NOMO-1 (cell line): ENCODE results near the gene ALDH1A2.
"Not testable (repeated sequence)": the region's sequence is repeated elsewhere in the genome, so short reads cannot be mapped to it uniquely, and the experiment has no call there.

Experiments used
- DNase-seq, 2 experiments: peaks; one replicate each; lab custom pipeline; 2025; ENCODE audit not compliant: unreplicated experiment in 2 of 2; lab: John Stamatoyannopoulos, UW

ALDH1A2 gene

DNA sequence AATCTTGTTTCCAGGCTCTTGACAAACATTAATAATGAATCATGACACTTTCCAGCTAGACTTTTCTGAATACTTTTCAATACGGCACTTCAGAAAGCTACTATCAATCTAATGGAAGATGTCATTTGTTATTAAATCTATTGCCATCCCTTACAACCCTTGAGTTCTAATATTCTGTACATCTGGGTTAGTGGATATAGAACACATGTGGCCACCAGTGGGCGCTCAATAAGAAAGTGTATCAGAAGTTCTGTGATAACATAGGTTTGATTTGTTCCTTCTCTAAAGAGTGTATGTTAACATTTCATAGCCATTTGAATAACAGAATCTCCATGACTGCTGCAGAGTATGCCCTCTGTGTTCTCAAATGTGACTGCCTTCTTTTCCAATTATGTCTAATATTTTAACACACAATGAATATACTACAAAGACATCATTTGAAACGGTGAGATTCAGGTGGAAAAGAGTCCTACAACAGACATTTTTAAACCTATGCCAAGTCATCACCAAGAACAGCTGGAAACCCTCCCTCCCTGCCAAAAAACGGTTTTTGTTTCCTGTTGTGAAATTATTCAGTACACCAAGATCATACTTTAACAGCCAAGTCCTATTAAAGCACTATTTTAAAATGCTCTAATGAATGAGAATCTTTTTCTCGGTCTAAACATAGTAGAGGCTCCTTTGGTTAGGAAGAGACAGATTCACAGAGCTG is 22.2 kb downstream of the ALDH1A2 start:
- peak in 1 of 2 experiments; percentile 17 for DNase-seq

DNA sequence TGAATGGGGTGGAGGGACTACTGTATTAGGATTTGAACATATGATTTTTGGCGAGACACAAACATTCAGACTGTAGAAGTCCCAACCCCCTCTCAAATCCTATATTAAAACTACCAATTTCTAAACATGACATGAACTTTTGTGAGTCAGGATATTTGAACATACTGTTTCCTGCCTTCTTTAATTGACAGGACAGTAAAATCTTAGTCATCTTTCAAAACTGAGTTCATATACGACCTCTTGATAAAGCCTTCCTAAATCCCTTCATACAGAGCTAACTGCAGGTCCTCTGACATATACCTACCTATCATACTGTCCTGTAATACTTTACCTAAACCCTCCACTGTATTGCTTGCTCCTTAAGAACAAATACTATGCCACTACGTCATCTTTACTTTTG is 23.5 kb downstream of the ALDH1A2 start:
- DNase-seq = no peak

DNA sequence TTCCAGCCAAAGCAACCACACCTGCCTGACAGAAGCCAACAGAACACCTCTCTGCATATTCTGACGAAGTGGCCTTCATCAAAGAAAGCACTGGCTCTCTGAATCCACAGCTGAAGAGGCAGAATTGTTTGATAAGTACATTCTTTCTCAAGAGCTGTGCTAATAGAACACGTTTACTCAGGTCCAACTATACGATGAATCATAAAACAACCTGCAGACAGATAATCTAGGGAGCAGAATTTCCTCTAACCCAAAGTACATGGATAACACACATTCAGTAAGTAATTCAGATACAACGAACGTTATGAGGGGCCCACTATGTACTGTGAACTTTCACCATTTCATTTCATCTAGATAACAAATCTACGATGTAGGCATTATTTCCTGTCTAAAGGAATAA is 25.4 kb downstream of the ALDH1A2 start:
- DNase-seq = no peak

DNA sequence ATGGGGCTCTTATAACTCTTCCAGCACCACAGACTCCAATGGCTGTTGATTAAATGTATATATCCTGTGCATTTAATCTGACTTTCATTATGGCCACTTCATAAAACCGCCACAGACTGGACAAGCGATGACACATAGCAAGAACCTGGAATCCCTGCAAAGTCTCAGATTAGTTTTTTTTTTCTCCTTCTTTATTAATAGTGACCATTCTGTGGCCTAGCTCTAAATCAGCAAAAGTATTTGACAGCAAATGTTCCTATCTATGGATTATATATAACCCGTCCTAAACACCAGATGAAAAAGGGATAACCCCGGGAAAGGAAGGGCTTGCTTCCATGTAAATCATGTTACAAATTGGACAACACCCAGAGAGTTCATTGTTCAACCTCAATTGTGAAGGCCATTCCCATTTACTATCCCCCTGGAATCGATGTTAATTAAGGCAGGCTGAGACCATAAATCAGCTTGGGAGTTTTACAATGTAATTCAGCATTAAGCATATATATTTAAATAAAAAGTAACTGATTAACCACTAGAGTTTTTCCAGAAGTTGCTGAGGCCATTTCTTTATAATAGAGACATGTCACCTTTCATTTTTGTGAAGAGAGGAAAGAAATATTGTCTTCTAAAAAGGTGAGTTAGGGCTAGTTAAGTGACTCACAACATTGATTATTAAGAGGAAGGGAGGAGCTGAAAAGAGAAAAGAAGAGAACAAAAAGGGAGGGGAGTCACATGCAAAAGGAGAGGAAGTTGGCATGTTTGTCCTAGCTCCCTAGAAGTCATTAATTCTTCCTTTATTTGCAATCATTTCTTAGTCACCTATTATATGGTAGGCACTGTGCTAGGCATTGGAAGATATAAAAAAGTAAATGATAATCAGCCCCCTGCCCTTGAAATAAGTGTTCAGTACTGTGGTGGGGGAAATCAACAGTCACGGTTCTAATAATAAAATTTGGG is 26.2 kb downstream of the ALDH1A2 start:
- no peak for DNase-seq

DNA sequence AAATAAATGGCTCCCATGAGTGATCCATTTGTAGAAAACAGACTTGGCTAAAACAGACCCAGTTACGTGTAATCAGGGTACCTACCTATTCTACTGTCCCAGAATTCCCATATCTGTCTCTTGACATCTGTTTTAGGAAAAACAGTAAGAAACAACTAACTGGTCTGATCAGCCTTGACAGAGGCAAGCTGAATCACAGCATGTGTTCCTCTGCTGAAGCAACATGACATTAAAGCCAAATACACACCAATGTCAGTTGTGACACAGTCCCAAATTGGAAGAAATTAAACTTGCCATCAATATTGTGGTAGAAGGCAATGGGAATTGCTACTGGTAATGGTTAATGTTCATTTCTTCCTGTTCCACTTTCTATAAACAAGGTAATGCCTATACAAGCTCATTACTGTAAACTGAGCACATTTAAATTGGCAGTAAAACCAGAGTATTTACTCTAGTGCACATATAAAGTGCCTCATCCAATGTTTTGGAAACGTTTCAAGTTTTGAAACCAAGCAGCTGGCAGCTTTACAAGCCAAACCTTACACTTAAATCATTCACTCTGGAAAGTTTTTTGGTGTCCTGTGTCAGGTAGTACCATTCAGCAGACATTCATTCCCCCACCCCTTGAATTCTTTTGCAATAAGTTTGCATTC is 27.0 kb downstream of the ALDH1A2 start:
- DNase-seq = no peak

DNA sequence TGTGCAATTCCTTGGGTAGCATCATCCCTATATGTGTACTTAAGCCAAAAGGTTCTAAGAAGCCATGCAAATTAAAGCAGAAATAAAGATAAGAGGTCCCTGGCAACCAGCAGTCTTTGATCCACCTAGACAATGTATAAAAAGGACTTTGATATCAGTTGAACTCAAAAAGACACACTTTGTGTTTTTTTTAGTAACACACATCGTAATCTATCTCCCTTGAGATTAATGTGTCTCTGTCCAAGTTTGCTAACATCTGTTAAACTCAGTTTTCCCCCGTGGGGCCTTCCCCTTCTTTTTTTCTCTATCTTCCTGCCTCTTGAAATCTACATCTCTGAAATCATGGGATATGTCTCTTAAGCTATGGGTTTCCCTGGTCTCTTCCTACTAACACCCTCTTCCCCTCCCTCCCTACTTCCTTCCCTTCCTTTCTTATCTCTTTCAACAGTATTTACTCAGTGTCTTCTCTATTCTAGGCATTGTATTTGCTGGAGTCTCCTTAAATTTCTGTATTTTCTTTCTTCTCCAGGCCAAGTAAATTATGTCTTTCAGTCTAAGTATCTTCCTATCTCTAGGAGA is 27.7 kb downstream of the ALDH1A2 start:
- DNase-seq = no peak

DNA sequence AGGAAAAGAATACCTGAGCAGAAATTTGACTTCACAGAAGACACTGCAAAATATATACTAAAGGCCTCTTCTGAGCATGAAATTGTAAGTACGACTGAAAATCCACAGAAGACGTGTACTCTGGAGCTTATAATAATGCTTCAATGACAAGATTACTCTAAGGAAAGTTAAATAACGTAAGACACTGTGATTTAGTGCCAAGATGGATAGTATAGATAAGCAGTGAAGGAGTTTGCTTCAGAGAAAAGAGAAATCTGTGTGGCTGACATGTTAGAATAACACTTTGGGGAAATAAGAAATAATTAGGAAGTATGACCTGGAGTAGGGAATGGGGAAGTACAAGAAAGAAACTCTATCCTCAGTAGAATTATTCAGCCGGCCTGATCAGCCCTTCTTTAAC is 28.9 kb downstream of the ALDH1A2 start:
- DNase-seq = no peak

DNA sequence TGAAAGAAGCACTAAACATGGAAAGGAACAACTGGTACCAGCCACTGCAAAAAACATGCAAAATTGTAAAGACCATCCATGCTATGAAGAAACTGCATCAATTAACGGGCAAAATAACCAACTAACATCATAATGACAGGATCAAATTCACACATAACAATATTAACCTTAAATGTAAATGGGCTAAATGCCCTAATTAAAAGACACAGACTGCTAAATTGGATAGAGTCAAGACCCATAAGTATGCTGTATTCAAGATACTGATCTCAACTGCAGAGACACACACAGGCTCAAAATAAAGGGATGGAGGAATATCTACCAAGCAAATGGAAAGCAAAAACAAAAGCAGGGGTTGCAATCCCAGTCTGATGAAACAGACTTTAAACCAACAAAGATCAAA is 37.1 kb downstream of the ALDH1A2 start:
- not testable (repeated sequence) for DNase-seq

DNA sequence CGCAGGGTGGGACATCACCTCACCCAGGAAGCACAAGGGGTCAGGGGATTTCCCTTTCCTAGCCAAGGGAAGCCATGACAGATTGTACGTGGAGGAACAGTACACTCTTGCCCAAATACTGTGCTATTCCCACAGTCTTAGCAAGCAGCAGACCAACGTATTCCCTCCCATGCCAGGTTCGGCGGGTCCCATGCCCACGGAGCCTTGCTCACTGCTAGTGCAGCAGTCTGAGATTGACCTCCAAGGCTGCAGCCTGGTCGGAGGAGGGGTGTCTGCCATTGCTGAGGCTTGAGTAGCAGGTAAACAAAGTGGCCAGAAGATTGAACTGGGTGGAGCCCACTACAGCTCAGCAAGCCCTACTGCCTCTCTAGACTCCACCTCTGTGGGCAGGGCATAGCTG is 39.0 kb downstream of the ALDH1A2 start:
- no peak for DNase-seq

DNA sequence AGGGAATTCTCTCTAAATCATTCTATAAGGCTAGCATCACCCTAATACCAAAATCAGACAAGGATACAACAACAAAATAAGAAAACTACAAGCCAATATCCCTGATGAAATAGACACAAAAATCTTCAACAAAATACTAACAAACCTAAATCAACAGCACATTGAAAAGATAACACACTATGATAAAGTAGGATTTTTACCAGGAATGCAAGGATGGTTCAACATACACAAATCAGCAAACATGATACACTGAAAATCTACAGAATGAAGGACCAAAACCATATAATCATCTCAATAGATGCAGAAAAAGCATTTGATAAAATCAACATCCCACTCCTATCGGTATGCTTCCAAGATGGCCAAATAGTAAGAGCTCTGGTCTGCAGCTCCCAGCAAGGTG is 39.5 kb downstream of the ALDH1A2 start:
- no peak for DNase-seq

DNA sequence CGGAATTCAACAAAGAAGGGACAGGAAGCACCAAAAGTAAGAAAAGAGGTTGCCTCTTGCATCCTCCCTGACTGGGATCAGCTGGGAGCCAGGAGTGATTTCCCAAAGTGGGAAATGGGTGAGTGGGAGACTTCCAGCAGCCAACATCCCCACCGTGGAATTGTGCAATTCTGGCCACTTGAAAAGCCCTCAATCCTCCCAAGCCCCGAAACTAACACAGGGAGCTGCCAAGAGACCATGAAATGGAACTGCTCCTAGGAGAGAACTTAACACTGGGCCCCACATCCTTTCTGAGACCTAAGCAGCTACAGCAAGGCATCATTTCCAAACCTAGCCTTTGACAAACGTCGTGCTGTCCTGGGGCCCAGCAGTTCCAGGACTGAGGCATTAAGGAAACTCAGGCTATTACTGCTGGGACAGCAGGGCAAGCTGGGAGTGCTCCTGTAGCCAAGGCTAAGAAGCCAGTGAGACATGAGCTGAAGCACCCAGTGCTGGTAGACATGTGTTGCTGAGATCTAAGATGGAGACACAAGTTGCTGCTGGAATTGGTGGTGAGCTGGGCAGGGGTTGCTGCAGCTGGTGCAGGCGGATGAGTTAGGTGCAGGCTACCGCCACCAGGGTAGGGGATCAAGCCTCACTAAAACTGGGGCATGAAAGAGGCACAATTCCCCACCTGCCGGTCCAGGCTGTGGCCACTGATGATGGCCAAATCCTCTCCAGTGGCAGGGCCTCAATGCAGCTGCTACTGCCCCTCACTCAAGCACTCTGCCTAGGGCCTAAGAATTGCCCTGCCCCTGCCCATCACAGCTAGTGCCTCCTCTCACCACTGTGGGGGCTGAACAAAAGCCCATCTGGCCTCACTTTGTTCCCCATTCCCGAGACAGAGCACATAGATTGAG is 43.9 kb downstream of the ALDH1A2 start:
- no peak for DNase-seq

DNA sequence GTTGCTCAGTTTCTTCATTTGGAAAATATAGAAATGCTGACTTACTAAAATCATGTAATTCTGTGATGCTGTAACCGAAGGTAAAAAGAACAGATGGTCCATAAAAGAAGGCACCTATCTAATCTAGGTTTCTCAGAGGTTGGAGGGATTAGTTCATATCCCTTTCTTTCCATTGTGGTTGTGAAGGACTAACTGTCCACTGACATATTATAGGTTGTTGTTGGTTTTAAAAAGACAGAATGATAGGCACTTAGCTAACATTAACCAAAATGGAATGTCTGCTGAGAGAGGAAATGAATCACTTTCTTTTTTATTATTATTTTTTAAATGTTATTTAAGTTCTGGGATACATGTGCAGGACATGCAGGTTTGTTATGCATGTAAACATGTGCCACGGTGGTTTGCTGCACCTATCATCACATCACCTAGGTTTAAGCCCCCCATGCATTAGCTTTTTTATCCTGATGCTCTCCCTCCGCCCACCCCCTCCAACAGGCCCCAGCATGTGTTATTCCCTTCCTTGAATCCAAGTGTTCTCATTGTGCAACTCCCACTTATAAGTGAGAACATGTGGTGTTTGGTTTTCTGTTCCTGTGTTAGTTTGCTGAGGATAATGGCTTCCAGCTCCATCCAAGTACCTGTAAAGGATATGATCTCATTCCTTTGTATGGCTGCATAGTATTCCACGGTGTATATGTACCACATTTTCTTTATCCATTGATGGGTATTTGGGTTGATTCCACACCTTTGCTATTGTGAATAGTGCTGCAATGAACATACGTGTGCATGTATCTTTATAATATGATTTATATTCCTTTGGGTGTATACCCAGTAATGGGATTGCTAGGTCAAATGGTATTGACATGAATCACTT is 45.8 kb downstream of the ALDH1A2 start:
- no peak for DNase-seq

DNA sequence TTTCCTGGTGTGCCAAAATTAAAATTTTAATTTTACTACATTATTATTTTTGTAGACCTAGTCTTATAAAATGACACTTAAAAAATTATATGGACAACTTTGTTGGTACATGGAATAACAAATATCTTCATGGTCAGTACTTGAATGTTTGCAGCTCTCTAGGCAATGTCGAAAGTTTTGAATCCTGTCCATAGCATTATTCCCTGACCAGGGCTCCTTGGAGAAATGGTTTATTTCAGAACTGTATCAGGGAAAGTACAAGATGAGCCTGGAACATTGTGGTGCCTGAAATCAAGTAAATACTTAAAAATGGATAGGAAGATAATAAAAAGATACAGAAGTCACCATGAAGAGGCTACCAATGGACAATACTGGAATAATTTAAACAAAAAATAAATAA is 47.6 kb downstream of the ALDH1A2 start:
- DNase-seq = no peak

DNA sequence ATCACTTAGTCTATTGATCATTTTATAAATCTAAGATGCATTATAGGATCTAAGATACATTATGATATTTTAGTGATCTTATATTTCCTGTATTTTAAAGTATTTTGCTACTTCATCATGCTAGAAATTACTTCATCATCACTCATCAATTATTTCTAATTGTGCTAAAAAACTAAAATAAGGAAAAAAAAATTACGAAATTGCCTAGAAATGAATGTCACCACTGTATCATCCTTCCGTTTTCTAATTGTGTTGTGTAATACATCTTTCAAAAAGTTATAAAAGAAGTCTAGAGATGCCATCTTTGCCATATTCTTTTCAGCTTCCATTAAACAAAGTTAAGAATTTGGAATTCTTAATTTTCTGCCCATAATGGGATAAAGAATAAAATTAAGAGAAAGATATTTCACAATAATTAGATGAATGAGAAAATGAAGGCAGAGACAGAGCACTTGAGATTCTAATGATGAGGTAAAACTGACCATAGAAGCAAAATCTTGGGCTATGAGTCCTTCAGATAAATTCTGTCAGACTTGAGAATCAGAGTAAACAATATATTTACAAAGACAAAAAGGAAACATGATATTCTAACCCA is 48.8 kb downstream of the ALDH1A2 start:
- DNase-seq = peak in 1 of 2 experiments; percentile 4

DNA sequence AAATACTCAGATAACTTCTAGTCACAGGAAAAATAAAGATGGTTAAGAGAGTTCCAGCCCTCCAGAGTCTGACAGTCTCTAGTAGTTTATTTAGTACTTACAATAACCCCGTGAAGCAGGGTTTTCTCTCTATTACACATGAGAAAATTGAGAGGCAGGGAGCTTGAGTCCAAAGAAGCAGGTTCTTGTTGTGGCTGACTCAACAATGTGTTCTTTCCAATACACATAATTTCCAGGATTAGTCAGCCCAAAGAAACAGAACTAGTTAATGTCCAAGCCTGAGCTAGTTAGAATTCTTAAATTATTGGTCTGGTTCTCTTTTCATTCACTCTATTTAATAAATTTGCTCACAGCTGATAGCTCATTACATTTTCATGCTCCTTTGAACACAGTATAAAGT is 49.9 kb downstream of the ALDH1A2 start:
- DNase-seq = no peak

DNA sequence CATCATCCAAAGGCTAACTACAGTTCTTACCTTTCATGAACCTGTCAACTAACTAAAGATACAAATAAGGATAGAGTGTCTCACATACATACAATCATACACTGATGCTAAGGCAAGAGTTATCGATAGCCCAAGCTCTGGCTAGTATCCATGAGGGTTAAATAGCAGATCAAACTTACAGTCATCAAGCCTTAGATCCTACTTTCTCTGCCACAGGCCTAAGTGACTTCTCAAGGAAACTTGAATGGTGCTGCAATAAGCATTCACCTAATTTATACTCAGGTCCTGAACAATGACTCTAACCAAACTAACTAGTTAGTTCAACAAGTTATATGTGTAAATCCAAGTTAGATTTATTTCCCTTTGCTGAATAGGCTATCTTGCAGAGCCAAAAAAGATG is 51.0 kb downstream of the ALDH1A2 start:
- no peak for DNase-seq

DNA sequence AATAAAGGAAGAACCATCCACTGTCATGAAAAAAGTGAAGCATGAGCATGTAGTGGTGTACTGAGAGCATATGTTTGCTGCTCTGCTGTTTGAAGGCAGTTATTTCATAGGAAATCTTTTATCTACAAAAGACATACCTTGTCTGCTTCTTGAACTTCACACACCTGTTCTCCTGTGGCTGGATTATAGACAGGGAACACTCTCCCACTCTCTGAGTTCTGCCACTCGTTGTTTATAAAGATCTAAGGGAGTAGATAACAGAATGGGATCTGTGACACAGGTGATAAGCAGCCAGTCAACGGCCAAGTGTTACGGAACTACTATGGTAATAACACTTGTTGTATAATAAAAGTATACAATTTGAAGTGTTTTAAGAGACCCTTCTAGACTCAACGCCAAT is 51.5 kb downstream of the ALDH1A2 start:
- no peak for DNase-seq

DNA sequence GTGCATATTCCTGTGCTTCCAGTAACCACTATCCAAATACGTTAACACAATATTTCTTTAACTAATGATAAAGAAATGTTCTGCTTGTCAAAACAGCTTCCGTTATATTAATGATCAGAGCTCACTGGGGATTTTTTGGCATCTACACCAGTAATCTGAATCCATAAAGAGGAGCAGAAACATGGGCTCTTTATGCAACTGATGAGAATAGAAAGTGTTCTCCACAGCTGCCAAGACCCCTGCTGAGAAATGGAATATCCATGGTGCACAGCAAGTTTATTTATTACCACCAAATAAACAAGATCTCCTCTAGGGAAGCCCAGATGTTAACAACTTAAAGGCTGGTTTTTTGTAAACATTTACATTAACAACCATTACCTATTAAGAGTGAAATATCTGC is 54.5 kb downstream of the ALDH1A2 start:
- no peak for DNase-seq

DNA sequence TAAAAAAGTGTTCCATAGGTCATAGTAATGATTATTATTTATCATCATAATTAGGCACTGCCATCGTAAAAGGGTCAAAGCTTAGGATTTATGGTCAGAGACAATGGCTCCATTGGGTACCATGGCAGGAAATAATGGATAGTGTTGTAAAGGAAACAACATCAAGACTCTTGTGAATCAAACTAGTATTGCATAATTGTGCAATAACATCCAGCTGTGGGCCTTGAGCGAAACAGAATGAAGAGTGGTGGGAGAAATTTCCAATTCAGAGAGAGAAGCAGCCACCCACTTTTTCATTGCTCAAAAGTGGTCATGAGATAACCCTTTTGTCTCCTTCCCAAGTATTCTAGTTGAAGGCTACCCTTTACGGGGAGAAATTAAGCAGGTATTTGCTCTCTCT is 61.7 kb downstream of the ALDH1A2 start:
- DNase-seq = no peak
